ENCODE results near the gene ADGRV1. TPM values are rescaled to one million over a fixed set of nuclear protein-coding genes. Genes with fewer than 3 reads are reported as not detected.
"Not testable (repeated sequence)": the region's sequence is repeated elsewhere in the genome, so short reads cannot be mapped to it uniquely, and the experiment has no call there.

The ADGRV1 gene
- total RNA-seq, 1 experiment from 2014 or later: 21.4 TPM

DNA sequence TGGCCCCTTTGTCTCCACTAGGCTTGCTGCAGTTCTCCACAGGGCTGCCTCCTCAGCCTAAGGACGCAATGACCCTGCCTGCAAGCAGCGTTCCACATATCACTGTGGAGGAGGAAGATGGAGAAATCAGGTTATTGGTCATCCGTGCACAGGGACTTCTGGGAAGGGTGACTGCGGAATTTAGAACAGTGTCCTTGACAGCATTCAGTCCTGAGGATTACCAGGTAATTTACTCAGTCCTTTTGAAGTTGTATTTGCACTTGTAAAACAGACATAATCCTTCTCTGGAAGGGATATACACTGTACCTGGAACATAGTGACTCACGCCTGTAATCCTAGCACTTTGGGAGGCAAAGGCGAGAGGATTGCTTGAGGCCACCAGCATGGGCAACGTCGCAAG is 116.6 kb downstream of the ADGRV1 start:
- Histone ChIP-seq H3K27ac (no peak overlapping the region), H3K9me3 (replicated peaks) (no peaks in the 10 kb centered on the region), H3K27me3 (no peaks in the 10 kb centered on the region), H3K4me3 (no peak overlapping the region), H3K36me3 (no peaks in the 10 kb centered on the region), H3K4me1 (no peaks in the 10 kb centered on the region)
- no peak for DNase-seq

DNA sequence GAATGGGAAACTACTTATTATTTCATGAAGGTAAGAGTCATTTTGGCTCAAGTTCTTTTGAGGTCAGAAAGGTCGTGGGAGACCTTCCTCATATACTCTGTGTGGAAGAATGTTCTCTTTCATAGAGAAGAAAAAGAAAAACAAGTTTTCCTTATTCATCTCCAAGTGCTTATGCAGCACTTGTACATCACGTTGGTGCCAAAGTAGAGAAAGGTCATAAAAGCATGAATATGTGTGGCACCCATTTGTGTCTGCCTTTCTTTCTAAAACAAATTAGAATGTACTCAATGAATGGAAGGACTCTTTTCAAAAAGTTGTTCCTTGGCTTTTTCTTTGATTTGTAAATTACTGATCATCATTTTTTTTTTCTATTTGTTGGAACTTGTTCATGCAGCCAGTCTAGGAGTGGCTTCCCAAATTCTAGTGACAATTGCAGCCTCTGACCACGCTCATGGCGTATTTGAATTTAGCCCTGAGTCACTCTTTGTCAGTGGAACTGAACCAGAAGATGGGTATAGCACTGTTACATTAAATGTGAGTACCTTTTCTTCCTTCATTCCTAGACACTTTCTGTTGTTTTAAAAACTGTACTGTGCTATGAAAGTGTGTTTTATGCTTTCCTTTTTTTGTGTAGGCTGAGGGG is 122.4 kb downstream of the ADGRV1 start:
- H3K9me3 ChIP-seq (replicated peaks): no peaks in the 10 kb centered on the region

GRCh38 chr5:90682278-90682677 is 123.7 kb downstream of the ADGRV1 start:
- DNase-seq: no peak
- Histone ChIP-seq H3K27me3 (no peaks in the 10 kb centered on the region), H3K27ac (no peak overlapping the region)

More for the DNA sequence above, 122.4 kb downstream of the ADGRV1 start:
- no peak overlapping the region for H3K4me3 ChIP-seq
- H3K27ac ChIP-seq: no peak overlapping the region
- H3K36me3 ChIP-seq: no peaks in the 10 kb centered on the region
- H3K27me3 ChIP-seq: no peaks in the 10 kb centered on the region
- DNase-seq: no peak
- no peaks in the 10 kb centered on the region for H3K4me1 ChIP-seq

DNA sequence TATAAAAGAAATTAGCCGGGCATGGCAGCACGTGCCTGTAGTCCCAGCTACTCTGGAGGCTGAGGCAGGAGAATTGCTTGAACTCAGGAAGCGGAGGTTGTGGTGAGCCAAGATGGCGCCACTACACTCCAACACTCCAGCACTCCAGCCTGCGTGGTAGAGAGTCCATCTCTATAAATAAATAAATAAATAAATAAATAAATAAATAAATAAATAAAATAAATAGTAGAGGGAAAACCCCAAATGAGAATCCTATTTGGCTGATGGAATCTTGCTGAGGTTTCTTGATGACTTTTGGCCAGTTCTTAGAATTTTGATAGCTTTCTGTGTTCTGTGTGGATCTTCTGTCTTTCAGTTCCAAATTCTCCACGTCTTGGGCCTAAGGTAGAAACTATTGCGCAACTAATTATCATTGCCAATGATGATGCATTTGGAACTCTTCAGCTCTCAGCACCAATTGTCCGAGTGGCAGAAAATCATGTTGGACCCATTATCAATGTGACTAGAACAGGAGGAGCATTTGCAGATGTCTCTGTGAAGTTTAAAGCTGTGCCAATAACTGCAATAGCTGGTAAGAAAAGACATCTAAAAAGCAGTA is 126.9 kb downstream of the ADGRV1 start:
- Histone ChIP-seq H3K27ac (no peak overlapping the region), H3K9me3 (replicated peaks) (peaks cover 4% of the 10 kb centered on the region; the same call in 1 of the 2 replicates), H3K27me3 (no peaks in the 10 kb centered on the region), H3K4me1 (no peaks in the 10 kb centered on the region), H3K4me3 (no peak overlapping the region), H3K36me3 (no peaks in the 10 kb centered on the region)
- DNase-seq: no peak

More at GRCh38 chr5:90682278-90682677, 123.7 kb downstream of the ADGRV1 start:
- Histone ChIP-seq H3K4me3 (no peak overlapping the region), H3K9me3 (replicated peaks) (peaks cover 3% of the 10 kb centered on the region; the same call in 1 of the 2 replicates), H3K4me1 (no peaks in the 10 kb centered on the region), H3K36me3 (no peaks in the 10 kb centered on the region)

DNA sequence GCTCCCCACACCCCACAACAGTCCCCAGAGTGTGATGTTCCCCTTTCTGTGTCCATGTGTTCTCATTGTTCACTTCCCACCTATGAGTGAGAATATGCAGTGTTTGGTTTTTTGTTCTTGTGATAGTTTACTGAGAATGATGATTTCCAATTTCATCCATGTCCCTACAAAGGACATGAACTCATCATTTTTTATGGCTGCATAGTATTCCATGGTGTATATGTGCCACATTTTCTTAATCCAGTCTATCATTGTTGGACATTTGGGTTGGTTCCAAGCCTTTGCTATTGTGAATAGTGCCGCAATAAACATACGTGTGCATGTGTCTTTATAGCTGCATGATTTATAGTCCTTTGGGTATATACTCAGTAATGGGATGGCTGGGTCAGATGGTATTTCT is 127.8 kb downstream of the ADGRV1 start:
- H3K9me3 ChIP-seq (replicated peaks); H3K27ac ChIP-seq; H3K4me3 ChIP-seq; H3K4me1 ChIP-seq; H3K27me3 ChIP-seq; DNase-seq; H3K36me3 ChIP-seq: not testable (repeated sequence)

GRCh38 chr5:90687458-90687857 is 128.9 kb downstream of the ADGRV1 start:
- H3K27ac ChIP-seq; H3K4me3 ChIP-seq; H3K9me3 ChIP-seq (replicated peaks); DNase-seq; H3K4me1 ChIP-seq; H3K27me3 ChIP-seq; H3K36me3 ChIP-seq: not testable (repeated sequence)

- Histone ChIP-seq H3K36me3 (no peaks in the 10 kb centered on the region), H3K27ac (no peak overlapping the region), H3K9me3 (replicated peaks) (peaks cover 4% of the 10 kb centered on the region; the same call in 1 of the 2 replicates), H3K4me3 (no peak overlapping the region), H3K4me1 (no peaks in the 10 kb centered on the region), H3K27me3 (no peaks in the 10 kb centered on the region)
- no peak for DNase-seq
Observed at GRCh38 chr5:90689064-90689463, 130.5 kb downstream of the ADGRV1 start.

- H3K27ac ChIP-seq: no peak overlapping the region
- no peak for DNase-seq
- peaks cover 4% of the 10 kb centered on the region; the same call in 1 of the 2 replicates for H3K9me3 ChIP-seq (replicated peaks)
- no peaks in the 10 kb centered on the region for H3K36me3 ChIP-seq
- H3K27me3 ChIP-seq: no peaks in the 10 kb centered on the region
- H3K4me1 ChIP-seq: no peaks in the 10 kb centered on the region
- no peak overlapping the region for H3K4me3 ChIP-seq
Observed at GRCh38 chr5:90690307-90690706, 131.7 kb downstream of the ADGRV1 start.

DNA sequence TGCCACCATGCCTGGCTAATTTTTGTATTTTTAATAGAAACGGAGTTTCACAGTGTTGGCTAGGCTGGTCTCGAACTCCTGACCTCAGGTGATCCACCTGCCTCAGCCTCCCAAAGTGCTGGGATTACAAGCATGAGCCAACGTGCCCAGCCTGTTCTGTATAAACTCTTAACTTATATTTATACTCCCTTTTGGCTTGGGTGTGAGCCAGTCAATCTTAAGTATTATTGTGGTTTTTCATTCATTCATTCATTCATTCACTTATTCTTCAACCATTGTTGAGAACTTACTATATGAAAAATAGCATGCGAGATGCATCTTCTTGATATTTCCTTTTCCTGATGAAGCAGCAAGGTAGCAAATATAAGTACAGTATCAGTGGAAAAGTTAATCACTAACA is 132.9 kb downstream of the ADGRV1 start:
- no peak for DNase-seq
- Histone ChIP-seq H3K27ac (no peak overlapping the region), H3K9me3 (replicated peaks) (peaks cover 4% of the 10 kb centered on the region; the same call in 1 of the 2 replicates), H3K4me3 (no peak overlapping the region), H3K4me1 (no peaks in the 10 kb centered on the region), H3K27me3 (no peaks in the 10 kb centered on the region), H3K36me3 (no peaks in the 10 kb centered on the region)

DNA sequence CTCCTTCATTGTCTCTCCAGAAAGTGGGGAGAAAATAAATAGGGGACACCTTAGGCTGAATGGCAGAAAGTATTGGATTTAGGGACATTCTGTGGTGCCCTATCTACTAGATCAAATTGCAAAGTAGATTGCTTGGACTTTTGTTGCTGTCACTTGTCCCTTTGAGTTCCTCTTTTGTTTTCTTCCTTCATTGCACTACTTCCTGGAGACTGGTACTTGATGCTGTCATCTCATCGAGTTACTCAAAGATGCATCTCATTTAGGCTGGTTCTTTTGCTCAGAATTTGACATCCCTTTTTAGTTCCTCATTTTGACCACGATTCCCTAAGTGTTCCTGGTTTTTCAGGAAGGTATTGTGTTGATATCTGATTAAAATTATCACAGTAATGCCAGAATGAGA is 137.6 kb downstream of the ADGRV1 start:
- no peaks in the 10 kb centered on the region for H3K36me3 ChIP-seq
- no peaks in the 10 kb centered on the region for H3K4me1 ChIP-seq
- no peak for DNase-seq
- H3K27ac ChIP-seq: no peak overlapping the region
- no peak overlapping the region for H3K4me3 ChIP-seq
- H3K27me3 ChIP-seq: no peaks in the 10 kb centered on the region
- no peaks in the 10 kb centered on the region for H3K9me3 ChIP-seq (replicated peaks)

DNA sequence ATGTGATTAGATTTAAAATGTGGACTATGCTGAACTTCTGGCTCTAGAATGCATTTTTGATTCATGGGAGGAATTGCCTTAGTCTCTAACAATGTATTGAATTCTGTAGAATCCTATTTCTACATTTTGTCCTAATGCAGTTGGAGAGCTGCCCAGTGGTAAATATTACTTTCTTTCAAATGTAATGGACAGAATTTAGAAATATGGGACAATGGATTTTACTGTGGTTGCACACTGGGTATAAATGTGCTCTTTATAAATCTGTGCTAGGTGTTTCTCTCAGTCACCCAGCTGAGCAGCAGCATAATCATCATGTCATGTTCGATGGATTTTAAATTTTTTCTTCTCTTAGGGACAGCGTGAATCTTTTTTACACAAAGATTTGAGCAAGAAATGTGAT is 141.7 kb downstream of the ADGRV1 start:
- no peaks in the 10 kb centered on the region for H3K27me3 ChIP-seq
- no peaks in the 10 kb centered on the region for H3K9me3 ChIP-seq (replicated peaks)
- DNase-seq: no peak
- H3K36me3 ChIP-seq: 0 out of 2 replicates have a peak, but pooled peaks cover 3% of the 10 kb centered on the region
- H3K4me3 ChIP-seq: no peak overlapping the region
- no peak overlapping the region for H3K27ac ChIP-seq
- no peaks in the 10 kb centered on the region for H3K4me1 ChIP-seq

DNA sequence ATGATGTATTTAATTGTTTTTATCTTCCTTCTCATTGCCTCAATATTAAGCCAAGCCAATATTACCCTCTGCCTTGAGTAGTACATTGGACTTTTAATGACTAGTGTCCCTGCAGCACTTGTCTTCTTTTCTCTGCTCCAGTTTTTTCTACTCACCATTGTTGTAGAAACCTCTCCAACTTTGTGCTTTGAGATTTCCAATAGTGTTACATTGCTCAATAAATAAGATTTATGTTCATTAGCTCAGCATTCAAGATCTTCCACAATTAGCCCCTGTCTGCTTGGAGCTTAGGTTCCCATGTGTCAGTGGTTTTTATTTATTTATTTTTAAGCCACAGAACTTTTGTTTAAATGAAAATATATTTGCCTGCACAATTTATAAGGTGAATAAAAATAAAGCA is 145.3 kb downstream of the ADGRV1 start:
- no peak for DNase-seq
- Histone ChIP-seq H3K36me3 (0 out of 2 replicates have a peak, but pooled peaks cover 3% of the 10 kb centered on the region), H3K4me3 (no peak overlapping the region), H3K27me3 (no peaks in the 10 kb centered on the region), H3K4me1 (no peaks in the 10 kb centered on the region), H3K27ac (no peak overlapping the region), H3K9me3 (replicated peaks) (no peaks in the 10 kb centered on the region)

DNA sequence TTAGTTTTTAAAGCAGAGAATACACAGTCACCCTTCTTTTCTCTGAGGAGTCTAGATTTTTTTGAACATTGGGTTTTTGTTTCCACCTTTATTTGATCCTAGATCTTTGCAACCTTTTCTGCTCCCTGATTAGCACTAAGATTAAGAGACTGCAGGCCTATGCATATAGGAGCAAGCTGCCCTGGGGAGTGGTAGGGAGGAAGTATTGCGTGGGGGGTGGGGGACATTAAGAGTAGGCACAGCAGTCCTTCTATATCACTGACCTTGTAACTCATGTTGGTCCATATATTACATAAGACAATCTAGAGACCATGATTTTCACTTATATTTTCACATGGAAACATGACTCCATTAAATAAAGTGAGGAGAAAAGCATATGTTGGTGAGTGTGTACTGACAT is 149.1 kb downstream of the ADGRV1 start:
- Histone ChIP-seq H3K27ac (no peak overlapping the region), H3K9me3 (replicated peaks) (no peaks in the 10 kb centered on the region), H3K4me1 (no peaks in the 10 kb centered on the region), H3K36me3 (0 out of 2 replicates have a peak, but pooled peaks cover 3% of the 10 kb centered on the region), H3K27me3 (no peaks in the 10 kb centered on the region), H3K4me3 (no peak overlapping the region)
- no peak for DNase-seq

GRCh38 chr5:90709323-90710155 is 150.9 kb downstream of the ADGRV1 start:
- no peak overlapping the region for H3K4me3 ChIP-seq
- peak; percentile 65 to 83 for DNase-seq
- no peak overlapping the region for H3K27ac ChIP-seq
- H3K9me3 ChIP-seq (replicated peaks): no peaks in the 10 kb centered on the region
- H3K27me3 ChIP-seq: no peaks in the 10 kb centered on the region
- H3K4me1 ChIP-seq: no peaks in the 10 kb centered on the region
- no peaks in the 10 kb centered on the region for H3K36me3 ChIP-seq

DNA sequence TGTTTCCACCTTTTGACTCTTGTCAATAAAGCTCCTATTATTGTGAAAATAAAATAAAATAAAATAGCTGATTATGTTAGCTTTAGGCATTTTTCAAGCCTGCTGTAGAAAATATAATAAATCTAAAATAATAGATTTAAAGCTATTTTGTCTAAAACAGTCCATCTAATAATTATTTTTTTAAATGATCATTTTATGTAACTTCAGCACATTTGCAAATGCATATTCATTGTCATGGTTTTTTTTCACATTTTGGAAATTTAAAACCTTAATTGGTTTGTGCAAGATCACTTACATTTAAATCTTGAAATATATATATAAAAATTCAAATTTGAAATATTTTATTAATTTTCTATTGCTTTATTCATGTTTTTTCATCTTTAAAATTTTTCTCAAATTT is 159.8 kb downstream of the ADGRV1 start:
- DNase-seq: no peak
- no peaks in the 10 kb centered on the region for H3K27me3 ChIP-seq
- no peak overlapping the region for H3K27ac ChIP-seq
- no peaks in the 10 kb centered on the region for H3K9me3 ChIP-seq (replicated peaks)
- H3K4me3 ChIP-seq: no peak overlapping the region
- no peaks in the 10 kb centered on the region for H3K36me3 ChIP-seq
- H3K4me1 ChIP-seq: no peaks in the 10 kb centered on the region

All from SJCRH30 (cell line).